Measurements from ENCODE around the gene CTXN1.

DNA sequence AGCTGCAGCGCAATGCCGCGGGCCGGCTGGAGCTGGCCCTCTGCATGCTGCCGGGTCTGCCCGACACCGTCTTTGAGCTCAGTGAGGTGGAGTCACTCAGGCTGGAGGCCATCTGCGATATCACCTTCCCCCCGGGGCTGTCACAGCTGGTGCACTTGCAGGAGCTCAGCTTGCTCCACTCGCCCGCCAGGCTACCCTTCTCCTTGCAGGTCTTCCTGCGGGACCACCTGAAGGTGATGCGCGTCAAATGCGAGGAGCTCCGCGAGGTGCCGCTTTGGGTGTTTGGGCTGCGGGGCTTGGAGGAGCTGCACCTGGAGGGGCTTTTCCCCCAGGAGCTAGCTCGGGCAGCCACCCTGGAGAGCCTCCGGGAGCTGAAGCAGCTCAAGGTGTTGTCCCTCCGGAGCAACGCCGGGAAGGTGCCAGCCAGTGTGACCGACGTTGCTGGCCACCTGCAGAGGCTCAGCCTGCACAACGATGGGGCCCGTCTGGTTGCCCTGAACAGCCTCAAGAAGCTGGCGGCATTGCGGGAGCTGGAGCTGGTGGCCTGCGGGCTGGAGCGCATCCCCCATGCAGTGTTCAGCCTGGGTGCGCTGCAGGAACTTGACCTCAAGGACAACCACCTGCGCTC, 26.1 kb downstream of the CTXN1 start:
- TF ChIP-seq, protein P1, sequence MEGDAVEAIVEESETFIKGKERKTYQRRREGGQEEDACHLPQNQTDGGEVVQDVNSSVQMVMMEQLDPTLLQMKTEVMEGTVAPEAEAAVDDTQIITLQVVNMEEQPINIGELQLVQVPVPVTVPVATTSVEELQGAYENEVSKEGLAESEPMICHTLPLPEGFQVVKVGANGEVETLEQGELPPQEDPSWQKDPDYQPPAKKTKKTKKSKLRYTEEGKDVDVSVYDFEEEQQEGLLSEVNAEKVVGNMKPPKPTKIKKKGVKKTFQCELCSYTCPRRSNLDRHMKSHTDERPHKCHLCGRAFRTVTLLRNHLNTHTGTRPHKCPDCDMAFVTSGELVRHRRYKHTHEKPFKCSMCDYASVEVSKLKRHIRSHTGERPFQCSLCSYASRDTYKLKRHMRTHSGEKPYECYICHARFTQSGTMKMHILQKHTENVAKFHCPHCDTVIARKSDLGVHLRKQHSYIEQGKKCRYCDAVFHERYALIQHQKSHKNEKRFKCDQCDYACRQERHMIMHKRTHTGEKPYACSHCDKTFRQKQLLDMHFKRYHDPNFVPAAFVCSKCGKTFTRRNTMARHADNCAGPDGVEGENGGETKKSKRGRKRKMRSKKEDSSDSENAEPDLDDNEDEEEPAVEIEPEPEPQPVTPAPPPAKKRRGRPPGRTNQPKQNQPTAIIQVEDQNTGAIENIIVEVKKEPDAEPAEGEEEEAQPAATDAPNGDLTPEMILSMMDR (IDR thresholded peaks at IDR 0.05), result no peak
- TF ChIP-seq POLR2A (IDR thresholded peaks at IDR 0.05), result no peak

Data from thyroid gland (tissue), 4 donors.